Measurements from ENCODE around the gene CXXC5.
A peak's percentile ranks its signal among the peaks of the same experiment; 100 is the strongest.

CXXC5 gene

GRCh38 chr5:139639619-139640380 lies 8.3 kb upstream of the CXXC5 start:
- DNase-seq (peak; percentile 18), ATAC-seq (ENCODE audit: insufficient read depth, low read depth) (no peak)
- H3K4me2 ChIP-seq (ENCODE audit: insufficient read depth, low read length), result no peak overlapping the region
- H2AFZ ChIP-seq (ENCODE audit: low read depth, low read length), result no peak overlapping the region
- H4K20me1 ChIP-seq (ENCODE audit: insufficient read depth, low read length), result peaks cover 10% of the 10 kb centered on the region
- H3K4me1 ChIP-seq (ENCODE audit: insufficient read depth, low read length), result peaks cover 33% of the 10 kb centered on the region
- no peaks in the 10 kb centered on the region for H3K27me3 ChIP-seq (ENCODE audit: insufficient read depth, low read length, poor library complexity)
- no peak overlapping the region for H3K9ac ChIP-seq (ENCODE audit: low read depth, low read length)
- TF ChIP-seq CTCF (IDR thresholded peaks at IDR 0.05; ENCODE audit: borderline replicate concordance, extremely low read depth, low read length, poor library complexity, severe bottlenecking), result no peak
- TF ChIP-seq EZH2 (IDR thresholded peaks at IDR 0.05; ENCODE audit: borderline replicate concordance, low read depth, low read length, severe bottlenecking), result no peak
- H3K9me3 ChIP-seq (ENCODE audit: insufficient read depth, low read length, severe bottlenecking), result no peaks in the 10 kb centered on the region
- H3K4me3 ChIP-seq (ENCODE audit: low read depth in 1 of 2, low read length in 2 of 2), result no peak overlapping the region
- H3K36me3 ChIP-seq (ENCODE audit: insufficient read depth, low read length), result no peaks in the 10 kb centered on the region
- peak overlapping the region; percentile 37; the same call in 1 of the 2 replicates for H3K27ac ChIP-seq (ENCODE audit: low read length)
- peaks cover 3% of the 10 kb centered on the region for H3K79me2 ChIP-seq (ENCODE audit: insufficient read depth, low read length)

- Histone ChIP-seq H3K4me2 (ENCODE audit: insufficient read depth, low read length) (no peak overlapping the region), H3K27ac (ENCODE audit: low read length) (no peak overlapping the region), H3K9ac (ENCODE audit: low read depth, low read length) (no peak overlapping the region), H2AFZ (ENCODE audit: low read depth, low read length) (no peak overlapping the region), H3K4me3 (ENCODE audit: low read depth in 1 of 2, low read length in 2 of 2) (no peak overlapping the region), H4K20me1 (ENCODE audit: insufficient read depth, low read length) (peaks cover 14% of the 10 kb centered on the region), H3K9me3 (ENCODE audit: insufficient read depth, low read length, severe bottlenecking) (no peaks in the 10 kb centered on the region), H3K79me2 (ENCODE audit: insufficient read depth, low read length) (peaks cover 3% of the 10 kb centered on the region), H3K27me3 (ENCODE audit: insufficient read depth, low read length, poor library complexity) (no peaks in the 10 kb centered on the region), H3K4me1 (ENCODE audit: insufficient read depth, low read length) (peaks cover 26% of the 10 kb centered on the region), H3K36me3 (ENCODE audit: insufficient read depth, low read length) (no peaks in the 10 kb centered on the region)
- peak; percentile 2 for DNase-seq
- no peak for TF ChIP-seq EZH2 (IDR thresholded peaks at IDR 0.05; ENCODE audit: borderline replicate concordance, low read depth, low read length, severe bottlenecking)
- TF ChIP-seq CTCF (IDR thresholded peaks at IDR 0.05; ENCODE audit: borderline replicate concordance, extremely low read depth, low read length, poor library complexity, severe bottlenecking), result no peak
- no peak for ATAC-seq (ENCODE audit: insufficient read depth, low read depth)
These were observed 7.6 kb upstream of the CXXC5 start for GRCh38 chr5:139640421-139641115.

GRCh38 chr5:139641116-139642080 lies 6.8 kb upstream of the CXXC5 start:
- Histone ChIP-seq H3K9ac (ENCODE audit: low read depth, low read length) (no peak overlapping the region; the same call in 1 of the 2 replicates), H3K9me3 (ENCODE audit: insufficient read depth, low read length, severe bottlenecking) (no peaks in the 10 kb centered on the region), H2AFZ (ENCODE audit: low read depth, low read length) (no peak overlapping the region), H3K4me1 (ENCODE audit: insufficient read depth, low read length) (peaks cover 17% of the 10 kb centered on the region), H3K4me3 (ENCODE audit: low read depth in 1 of 2, low read length in 2 of 2) (no peak overlapping the region), H3K27ac (ENCODE audit: low read length) (no peak overlapping the region), H4K20me1 (ENCODE audit: insufficient read depth, low read length) (peaks cover 11% of the 10 kb centered on the region), H3K4me2 (ENCODE audit: insufficient read depth, low read length) (no peak overlapping the region), H3K79me2 (ENCODE audit: insufficient read depth, low read length) (peaks cover 3% of the 10 kb centered on the region), H3K36me3 (ENCODE audit: insufficient read depth, low read length) (no peaks in the 10 kb centered on the region), H3K27me3 (ENCODE audit: insufficient read depth, low read length, poor library complexity) (no peaks in the 10 kb centered on the region)
- TF ChIP-seq CTCF (IDR thresholded peaks at IDR 0.05; ENCODE audit: borderline replicate concordance, extremely low read depth, low read length, poor library complexity, severe bottlenecking) (no peak), EZH2 (IDR thresholded peaks at IDR 0.05; ENCODE audit: borderline replicate concordance, low read depth, low read length, severe bottlenecking) (no peak)
- DNase-seq (no peak), ATAC-seq (ENCODE audit: insufficient read depth, low read depth) (no peak)

Measured in DND-41 (cell line).